Vagina (tissue), 2 donors: ENCODE data around the gene MCM5.

Experiments used
- CTCF ChIP-seq, 3 experiments: fragments of 450-650 bp in 2 of 3; fragments of 200-600 bp in 1 of 3; sonication (generic) in 1 of 3; IDR thresholded peaks; one replicate each; pipeline ENCODE4 v1.5.1; 2017 to 2019; ENCODE audit warnings: antibody characterized with exemption in 3 of 3, mild to moderate bottlenecking in 2 of 3, moderate library complexity in 2 of 3
- POLR2A ChIP-seq, 2 donors: fragments of 450-650 bp; IDR thresholded peaks; one replicate each; pipeline ENCODE4 v1.6.1; 2017; ENCODE audit warnings: antibody characterized with exemption in 2 of 2, mild to moderate bottlenecking in 2 of 2, moderate library complexity in 2 of 2

- TF ChIP-seq CTCF (IDR thresholded peaks at IDR 0.05) (no peak), POLR2A (IDR thresholded peaks at IDR 0.05) (no peak)
These were observed 32.5 kb upstream of the MCM5 start for GRCh38 chr22:35367331-35367886.
